Activated CD4-positive, alpha-beta T cell treated with anti-CD3 and anti-CD28 coated beads for 36 hours (primary cell): ENCODE measurements around the gene ARHGEF12. TPM values are rescaled to one million over a fixed set of nuclear protein-coding genes. Genes with fewer than 3 reads are reported as not detected.

ENCODE experiments used
- ATAC-seq: fragments of 200-7000 bp; cut with Tn5 transposase; one replicate; pipeline ENCODE4 v1.10.0; 2021; ENCODE audit warnings: mild to moderate bottlenecking, moderate library complexity
- CTCF ChIA-PET: fragments of 350-600 bp; sonication (Branson Sonifier 250); formaldehyde crosslinking; loops from one replicate; lab custom pipeline; 2021; ENCODE audit warnings: antibody characterized with exemption; lab: Charles Lee
- POLR2A ChIA-PET: fragments of 350-600 bp; sonication (Branson Sonifier 250); formaldehyde crosslinking; loops from one replicate; lab custom pipeline; 2021; ENCODE audit warnings: antibody characterized with exemption, inconsistent platforms; lab: Charles Lee
- DNase-seq: peaks from one replicate; pipeline ENCODE4 v3.0.0-alpha.2; 2020
- H3K27ac Mint-ChIP-seq: one replicate; pipeline ENCODE4 v1.8.0; 2021; ENCODE audit warnings: mixed read lengths
- H3K27me3 Mint-ChIP-seq: one replicate; pipeline ENCODE4 v1.8.0; 2021; ENCODE audit warnings: mixed read lengths
- H3K36me3 Mint-ChIP-seq: one replicate; pipeline ENCODE4 v1.8.0; 2021; ENCODE audit warnings: low read depth, mixed read lengths
- H3K4me1 Mint-ChIP-seq: one replicate; pipeline ENCODE4 v1.8.0; 2021; ENCODE audit warnings: mixed read lengths
- H3K4me3 Mint-ChIP-seq: one replicate; pipeline ENCODE4 v1.8.0; 2021; ENCODE audit warnings: mild to moderate bottlenecking, moderate library complexity, mixed read lengths
- H3K9me3 Mint-ChIP-seq: one replicate; pipeline ENCODE4 v1.8.0; 2021; ENCODE audit warnings: low read depth, mixed read lengths
- intact Hi-C, 2 experiments: fragments of 100-400 bp; cut with DNase I in 1 of 2; cut with micrococcal nuclease in 1 of 2; formaldehyde crosslinking; loops; one replicate each; pipeline versions ENCODE4 v1.14.2 to v1.15.1; 2022 to 2024; cut with DNase I, micrococcal nuclease
- total RNA-seq, 2 experiments: library from RNA; stranded (reverse); gene quantifications; one replicate each; pipeline ENCODE4 v1.2.3, GENCODE V29; 2021

ARHGEF12 gene
- total RNA-seq, 2 experiments from 2014 or later = 14.3 to 14.5 TPM

- CTCF ChIA-PET = no interaction called here
- POLR2A ChIA-PET = no interaction called here
- H3K4me3 Mint-ChIP-seq = no peak overlapping the region
- H3K4me1 Mint-ChIP-seq = no peaks in the 10 kb centered on the region
- peaks cover 27% of the 10 kb centered on the region for H3K27me3 Mint-ChIP-seq
- intact Hi-C loops = no loop called here
- H3K36me3 Mint-ChIP-seq = no peaks in the 10 kb centered on the region
- ATAC-seq = no peak
- H3K9me3 Mint-ChIP-seq = no peaks in the 10 kb centered on the region
- DNase-seq = no peak
- H3K27ac Mint-ChIP-seq = no peak overlapping the region
Measured at GRCh38 chr11:120522021-120522420, 185.8 kb downstream of the ARHGEF12 start.

- peaks cover 22% of the 10 kb centered on the region for H3K27me3 Mint-ChIP-seq
- no peak overlapping the region for H3K27ac Mint-ChIP-seq
- DNase-seq (no peak), ATAC-seq (no peak)
- ChIA-PET CTCF (no interaction called here), POLR2A (no interaction called here)
- H3K4me1 Mint-ChIP-seq = no peaks in the 10 kb centered on the region
- no peaks in the 10 kb centered on the region for H3K36me3 Mint-ChIP-seq
- H3K4me3 Mint-ChIP-seq = no peak overlapping the region
- H3K9me3 Mint-ChIP-seq = no peaks in the 10 kb centered on the region
- intact Hi-C loops = no loop called here
Measured at GRCh38 chr11:120522736-120523135, 186.5 kb downstream of the ARHGEF12 start.

GRCh38 chr11:120523196-120523595 is 187.0 kb downstream of the ARHGEF12 start:
- Mint-ChIP-seq H3K36me3 (no peaks in the 10 kb centered on the region), H3K9me3 (no peaks in the 10 kb centered on the region), H3K4me1 (no peaks in the 10 kb centered on the region), H3K27me3 (peaks cover 18% of the 10 kb centered on the region), H3K27ac (no peak overlapping the region), H3K4me3 (no peak overlapping the region)
- intact Hi-C loops = no loop called here
- no peak for DNase-seq
- ChIA-PET CTCF (interaction anchor here (0.8 kb wide), 1 partner anchor 101 kb away, joined by 3 read pairs; no protein-coding TSS in a partner anchor), POLR2A (no interaction called here)
- ATAC-seq = no peak

GRCh38 chr11:120524536-120525085 is 188.4 kb downstream of the ARHGEF12 start:
- no peak overlapping the region for H3K4me3 Mint-ChIP-seq
- no peaks in the 10 kb centered on the region for H3K36me3 Mint-ChIP-seq
- CTCF ChIA-PET = interaction anchor here (0.6 to 0.7 kb wide), 2 partner anchors 14 to 26 kb away, joined by 3 to 4 read pairs; no protein-coding TSS in a partner anchor
- H3K9me3 Mint-ChIP-seq = no peaks in the 10 kb centered on the region
- H3K27me3 Mint-ChIP-seq = peaks cover 22% of the 10 kb centered on the region
- ATAC-seq (no peak), DNase-seq (no peak)
- H3K27ac Mint-ChIP-seq = no peak overlapping the region
- intact Hi-C loops = no loop called here
- no peaks in the 10 kb centered on the region for H3K4me1 Mint-ChIP-seq
- POLR2A ChIA-PET = no interaction called here

- no peaks in the 10 kb centered on the region for H3K36me3 Mint-ChIP-seq
- H3K9me3 Mint-ChIP-seq = no peaks in the 10 kb centered on the region
- no peak overlapping the region for H3K27ac Mint-ChIP-seq
- no peaks in the 10 kb centered on the region for H3K4me1 Mint-ChIP-seq
- CTCF ChIA-PET = interaction anchor here (0.7 kb wide), 1 partner anchor 15 kb away, joined by 3 read pairs; no protein-coding TSS in a partner anchor
- intact Hi-C loops = no loop called here
- POLR2A ChIA-PET = no interaction called here
- DNase-seq (no peak), ATAC-seq (no peak)
- no peak overlapping the region for H3K4me3 Mint-ChIP-seq
- H3K27me3 Mint-ChIP-seq = peaks cover 19% of the 10 kb centered on the region
Measured at GRCh38 chr11:120525261-120526171, 189.3 kb downstream of the ARHGEF12 start.

GRCh38 chr11:120526241-120526640 is 190.0 kb downstream of the ARHGEF12 start:
- CTCF ChIA-PET = no interaction called here
- Mint-ChIP-seq H3K4me3 (no peak overlapping the region), H3K27ac (no peak overlapping the region)

GRCh38 chr11:120527111-120527761 is 191.0 kb downstream of the ARHGEF12 start:
- intact Hi-C loops = no loop called here
- no peaks in the 10 kb centered on the region for H3K9me3 Mint-ChIP-seq
- H3K4me1 Mint-ChIP-seq = no peaks in the 10 kb centered on the region
- POLR2A ChIA-PET = no interaction called here
- H3K36me3 Mint-ChIP-seq = no peaks in the 10 kb centered on the region
- no peak overlapping the region for H3K27ac Mint-ChIP-seq
- DNase-seq (no peak), ATAC-seq (no peak)
- no peak overlapping the region for H3K4me3 Mint-ChIP-seq
- peaks cover 13% of the 10 kb centered on the region for H3K27me3 Mint-ChIP-seq
- CTCF ChIA-PET = no interaction called here

More at GRCh38 chr11:120526241-120526640, 190.0 kb downstream of the ARHGEF12 start:
- DNase-seq (no peak), ATAC-seq (no peak)
- Mint-ChIP-seq H3K27me3 (peaks cover 16% of the 10 kb centered on the region), H3K4me1 (no peaks in the 10 kb centered on the region), H3K9me3 (no peaks in the 10 kb centered on the region), H3K36me3 (no peaks in the 10 kb centered on the region)
- intact Hi-C loops = no loop called here
- POLR2A ChIA-PET = no interaction called here

GRCh38 chr11:120528749-120529148 is 192.5 kb downstream of the ARHGEF12 start:
- Mint-ChIP-seq H3K27me3 (peaks cover 14% of the 10 kb centered on the region), H3K9me3 (no peaks in the 10 kb centered on the region), H3K4me3 (no peak overlapping the region), H3K4me1 (no peaks in the 10 kb centered on the region), H3K27ac (no peak overlapping the region), H3K36me3 (no peaks in the 10 kb centered on the region)
- no peak for ATAC-seq
- POLR2A ChIA-PET = no interaction called here
- intact Hi-C loops = no loop called here
- DNase-seq = no peak
- CTCF ChIA-PET = no interaction called here

- ChIA-PET CTCF (interaction anchor here (1.2 kb wide), 1 partner anchor 18 kb away, joined by 4 read pairs; the partner anchor contains the start of gene GRIK4), POLR2A (no interaction called here)
- intact Hi-C loops = no loop called here
- no peaks in the 10 kb centered on the region for H3K4me1 Mint-ChIP-seq
- H3K4me3 Mint-ChIP-seq = no peak overlapping the region
- no peak for ATAC-seq
- H3K9me3 Mint-ChIP-seq = no peaks in the 10 kb centered on the region
- no peak for DNase-seq
- H3K36me3 Mint-ChIP-seq = no peaks in the 10 kb centered on the region
- no peak overlapping the region for H3K27ac Mint-ChIP-seq
- peaks cover 17% of the 10 kb centered on the region for H3K27me3 Mint-ChIP-seq
Measured at GRCh38 chr11:120529214-120529613, 193.0 kb downstream of the ARHGEF12 start.

- ATAC-seq (no peak), DNase-seq (no peak)
- Mint-ChIP-seq H3K27ac (no peak overlapping the region), H3K27me3 (peaks cover 15% of the 10 kb centered on the region), H3K4me3 (no peak overlapping the region), H3K36me3 (no peaks in the 10 kb centered on the region), H3K9me3 (no peaks in the 10 kb centered on the region), H3K4me1 (no peaks in the 10 kb centered on the region)
- CTCF ChIA-PET = interaction anchor here (1.2 kb wide), 1 partner anchor 19 kb away, joined by 4 read pairs; the partner anchor contains the start of gene GRIK4
- intact Hi-C loops = no loop called here
- POLR2A ChIA-PET = no interaction called here
Measured at GRCh38 chr11:120529911-120530310, 193.7 kb downstream of the ARHGEF12 start.

- no peaks in the 10 kb centered on the region for H3K4me1 Mint-ChIP-seq
- POLR2A ChIA-PET = no interaction called here
- H3K9me3 Mint-ChIP-seq = no peaks in the 10 kb centered on the region
- DNase-seq = no peak
- intact Hi-C loops = no loop called here
- CTCF ChIA-PET = interaction anchor here (2.1 kb wide), 1 partner anchor 153 kb away, joined by 6 read pairs; no protein-coding TSS in a partner anchor
- no peaks in the 10 kb centered on the region for H3K36me3 Mint-ChIP-seq
- H3K4me3 Mint-ChIP-seq = no peak overlapping the region
- no peak overlapping the region for H3K27ac Mint-ChIP-seq
- H3K27me3 Mint-ChIP-seq = peaks cover 15% of the 10 kb centered on the region
- ATAC-seq = no peak
Measured at GRCh38 chr11:120532082-120532831, 196.0 kb downstream of the ARHGEF12 start.
